H1 (cell line): ENCODE results near the gene EEF1AKMT1. TPM values are rescaled to one million over a fixed set of nuclear protein-coding genes. Genes with fewer than 3 reads are reported as not detected.

Source experiments
- CTCF ChIA-PET: fragments of 300-600 bp; sonication (Branson Sonifier 250); formaldehyde crosslinking; loops from one replicate; lab custom pipeline; 2021; ENCODE audit not compliant: partially characterized antibody; lab: Charles Lee
- POLR2A ChIA-PET: fragments of 300-600 bp; sonication (Branson Sonifier 250); formaldehyde crosslinking; loops from one replicate; lab custom pipeline; 2021; ENCODE audit warnings: inconsistent platforms; ENCODE audit not compliant: partially characterized antibody; lab: Charles Lee
- DNase-seq, 2 experiments: peaks; one replicate each; pipeline versions ENCODE4 v3.0.0 to v3.0.0-alpha.2; 2010 to 2022; ENCODE audit warnings: low spot score in 2 of 2, low read depth in 1 of 2, mixed read lengths in 1 of 2
- FAIRE-seq: peaks from 2 replicates; lab custom pipeline; 2011; peaks lifted over from hg19 to GRCh38; lab: Jason Lieb, UNC
- H2AFZ ChIP-seq: 2 replicates; pipeline ENCODE4 v1.8.1; 2012; ENCODE audit warnings: low read length, inconsistent platforms
- H2AK5ac ChIP-seq: 2 replicates; pipeline ENCODE4 v1.6.1; 2013; ENCODE audit warnings: low read depth, low read length
- H2BK120ac ChIP-seq: replicated peaks from 2 replicates; pipeline ENCODE3; 2013; ENCODE audit warnings: low read depth, low read length, inconsistent platforms
- H2BK12ac ChIP-seq: 2 replicates; pipeline ENCODE4 v1.6.1; 2013; ENCODE audit warnings: low read depth, low read length
- H2BK15ac ChIP-seq: 2 replicates; pipeline ENCODE4 v1.6.1; 2013; ENCODE audit warnings: low read length
- H2BK20ac ChIP-seq: 2 replicates; pipeline ENCODE4 v1.6.1; 2013; ENCODE audit warnings: low read length
- H2BK5ac ChIP-seq: 2 replicates; pipeline ENCODE4 v1.6.1; 2013; ENCODE audit warnings: low read depth, low read length
- H3K14ac ChIP-seq: 2 replicates; pipeline ENCODE4 v1.6.1; 2013; ENCODE audit warnings: inconsistent platforms; ENCODE audit not compliant: insufficient read length
- H3K18ac ChIP-seq: 2 replicates; pipeline ENCODE4 v1.6.1; 2013; ENCODE audit warnings: low read length; ENCODE audit errors: extremely low read depth
- H3K23ac ChIP-seq: 2 replicates; pipeline ENCODE4 v1.6.1; 2013; ENCODE audit warnings: inconsistent platforms; ENCODE audit not compliant: insufficient read length
- H3K23me2 ChIP-seq: 2 replicates; pipeline ENCODE4 v1.6.1; 2013; ENCODE audit warnings: low read depth, low read length
- H3K27ac ChIP-seq: 2 replicates; pipeline ENCODE4 v1.6.1; 2011; ENCODE audit warnings: low read depth, low read length, inconsistent platforms
- H3K27me3 ChIP-seq, 4 experiments: replicated peaks in 1 of 4; 1 replicate in 1 of 4; 2 replicates in 3 of 4; pipeline versions ENCODE4 v1.6.1 to v1.8.1; 2011 to 2013; ENCODE audit warnings: low read length in 3 of 4, mild to moderate bottlenecking in 3 of 4, inconsistent platforms in 2 of 4, mixed read lengths in 2 of 4, moderate library complexity in 1 of 4; ENCODE audit not compliant: control insufficient read depth in 3 of 4, insufficient read depth in 3 of 4; ENCODE audit errors: extremely low read depth in 1 of 4
- H3K36me3 ChIP-seq, 4 experiments: 2 replicates each; pipeline versions ENCODE4 v1.6.1 to v1.8.1; 2011 to 2013; ENCODE audit warnings: mild to moderate bottlenecking in 4 of 4, low read length in 3 of 4, moderate library complexity in 2 of 4, control low read depth in 1 of 4, inconsistent platforms in 1 of 4; ENCODE audit not compliant: insufficient read depth in 4 of 4, control insufficient read depth in 2 of 4
- H3K4ac ChIP-seq: replicated peaks from 2 replicates; pipeline ENCODE3; 2013; ENCODE audit warnings: low read length, low read depth, mixed read lengths, inconsistent platforms; ENCODE audit not compliant: insufficient read length
- H3K4me1 ChIP-seq, 4 experiments: replicated peaks in 1 of 4; 1 replicate in 1 of 4; 2 replicates in 3 of 4; pipeline versions ENCODE4 v1.6.1 to v1.8.1; 2011 to 2013; ENCODE audit warnings: low read length in 3 of 4, inconsistent platforms in 2 of 4, mixed read lengths in 1 of 4; ENCODE audit not compliant: insufficient read depth in 4 of 4, control insufficient read depth in 3 of 4
- H3K4me2 ChIP-seq, 2 experiments: 2 replicates each; pipeline versions ENCODE4 v1.6.1 to v1.8.1; 2011 to 2013; ENCODE audit warnings: low read depth in 2 of 2, low read length in 2 of 2, control low read depth in 1 of 2, inconsistent platforms in 1 of 2, mild to moderate bottlenecking in 1 of 2; ENCODE audit not compliant: insufficient read depth in 1 of 2
- H3K4me3 ChIP-seq, 4 experiments: fragments of 200-600, 300-600 bp in 1 of 4; sonication (generic), shearing (Covaris generic), sonication (Bioruptor Twin) in 1 of 4; 2 replicates each; pipeline versions ENCODE4 v1.5.1 to v1.8.1; 2011 to 2016; ENCODE audit warnings: low read length in 4 of 4, low read depth in 3 of 4, control low read depth in 2 of 4, inconsistent platforms in 2 of 4, mild to moderate bottlenecking in 2 of 4, mixed read lengths in 1 of 4, moderate library complexity in 1 of 4; ENCODE audit not compliant: insufficient read depth in 2 of 4; ENCODE audit errors: extremely low read depth in 1 of 4
- H3K56ac ChIP-seq: replicated peaks from 2 replicates; pipeline ENCODE3; 2013; ENCODE audit warnings: low read depth, mild to moderate bottlenecking, mixed read lengths, low read length, inconsistent platforms; ENCODE audit not compliant: insufficient read length
- H3K79me1 ChIP-seq: 2 replicates; pipeline ENCODE4 v1.6.1; 2013; ENCODE audit warnings: low read depth, low read length, control low read depth
- H3K79me2 ChIP-seq, 2 experiments: 2 replicates each; pipeline versions ENCODE4 v1.6.1 to v1.8.1; 2012 to 2013; ENCODE audit warnings: low read length in 2 of 2, mild to moderate bottlenecking in 2 of 2, inconsistent platforms in 1 of 2; ENCODE audit not compliant: insufficient read depth in 2 of 2, control insufficient read depth in 1 of 2
- H3K9ac ChIP-seq, 4 experiments: replicated peaks in 1 of 4; 1 replicate in 1 of 4; 2 replicates in 3 of 4; pipeline versions ENCODE4 v1.6.1 to v1.8.1; 2011 to 2013; ENCODE audit warnings: low read depth in 3 of 4, low read length in 3 of 4, control low read depth in 2 of 4, mild to moderate bottlenecking in 2 of 4, moderate library complexity in 2 of 4, inconsistent platforms in 1 of 4; ENCODE audit errors: extremely low read depth in 1 of 4
- H3K9me3 ChIP-seq, 2 experiments: 2 replicates each; pipeline versions ENCODE4 v1.6.1 to v1.8.1; 2012 to 2013; ENCODE audit warnings: mild to moderate bottlenecking in 2 of 2, moderate library complexity in 2 of 2, control low read depth in 1 of 2, inconsistent platforms in 1 of 2, low read depth in 1 of 2, low read length in 1 of 2, mixed read lengths in 1 of 2; ENCODE audit not compliant: insufficient read depth in 2 of 2
- H4K20me1 ChIP-seq, 2 experiments: replicated peaks in 1 of 2; 2 replicates each; pipeline versions ENCODE3 to v1.8.1; 2011 to 2013; ENCODE audit warnings: inconsistent platforms in 2 of 2, low read length in 2 of 2, mild to moderate bottlenecking in 1 of 2; ENCODE audit not compliant: insufficient read depth in 2 of 2, control insufficient read depth in 1 of 2
- H4K5ac ChIP-seq: 2 replicates; pipeline ENCODE4 v1.6.1; 2013; ENCODE audit warnings: low read length, low read depth, mixed read lengths, inconsistent platforms; ENCODE audit not compliant: insufficient read length
- H4K8ac ChIP-seq: 2 replicates; pipeline ENCODE4 v1.8.0; 2013; ENCODE audit warnings: mild to moderate bottlenecking, moderate library complexity, low read length, inconsistent platforms; ENCODE audit not compliant: insufficient read depth; ENCODE audit errors: extremely low read depth
- H4K91ac ChIP-seq: replicated peaks from 2 replicates; pipeline ENCODE3; 2013; ENCODE audit warnings: low read length, mixed read lengths, inconsistent platforms; ENCODE audit not compliant: insufficient read length
- ATF2 ChIP-seq: IDR thresholded peaks from 2 replicates; pipeline ENCODE4 v1.6.1; 2012; ENCODE audit warnings: low read length, inconsistent platforms
- ATF3 ChIP-seq: IDR thresholded peaks from 2 replicates; pipeline ENCODE4 v1.6.1; 2011; ENCODE audit warnings: low read depth, mild to moderate bottlenecking, low read length; ENCODE audit not compliant: insufficient read depth
- EZH2 ChIP-seq: fragments of 200-600 bp; sonication (generic); IDR thresholded peaks from 2 replicates; pipeline ENCODE4 v1.7.1; 2012; ENCODE audit warnings: low read depth, mild to moderate bottlenecking, moderate library complexity, low read length, inconsistent platforms; ENCODE audit not compliant: severe bottlenecking
- KDM5A ChIP-seq: fragments of 200-600 bp; IDR thresholded peaks from 2 replicates; pipeline ENCODE4 v1.7.1; 2012; ENCODE audit warnings: mild to moderate bottlenecking, low read length, inconsistent platforms, mixed read lengths
- POLR2A ChIP-seq, 2 experiments: IDR thresholded peaks; 1 replicate in 1 of 2; 2 replicates in 1 of 2; pipeline ENCODE4 v1.6.1; 2011; ENCODE audit warnings: low read depth in 2 of 2, low read length in 2 of 2, mild to moderate bottlenecking in 2 of 2; ENCODE audit errors: control extremely low read depth in 1 of 2
- RBBP5 ChIP-seq: IDR thresholded peaks from 2 replicates; pipeline ENCODE4 v1.7.1; 2012; ENCODE audit warnings: low read depth, mild to moderate bottlenecking, inconsistent platforms, low read length, moderate library complexity, borderline replicate concordance
- TAF1 ChIP-seq: IDR thresholded peaks from 2 replicates; pipeline ENCODE4 v1.6.1; 2011; ENCODE audit warnings: mild to moderate bottlenecking, low read depth, low read length
- TAF7 ChIP-seq: optimal IDR thresholded peaks from 2 replicates; pipeline ENCODE3; 2011; ENCODE audit warnings: low read depth, mild to moderate bottlenecking, inconsistent platforms, low read length, moderate library complexity, borderline replicate concordance
- WGBS, 2 experiments: shearing (Covaris generic) in 1 of 2; methylation state at CpG; one replicate each; pipeline versions ENCODE4 v1.1.6 to v1.1.7; 2013 to 2015; ENCODE audit warnings: low lambda C conversion rate in 2 of 2, mixed read lengths in 2 of 2, inconsistent platforms in 1 of 2, low coverage in 1 of 2, missing lambda C conversion rate in 1 of 2; ENCODE audit not compliant: insufficient replicate concordance in 2 of 2, insufficient coverage in 1 of 2, insufficient read length in 1 of 2; ENCODE audit errors: extremely low coverage in 1 of 2, missing lambda C conversion rate in 1 of 2; 5-methylcytosine and 5-hydroxymethylcytosine counted together
- polyA plus RNA-seq, 7 experiments: library from polyadenylated mRNA; depleted of rRNA in 3 of 7; stranded (reverse) in 5 of 7; unstranded in 2 of 7; fragments of >200 nt in 5 of 7; fragments of 200-250 nt in 2 of 7; gene quantifications; 1 replicate in 5 of 7; 2 replicates in 1 of 7; 4 replicates in 1 of 7; pipeline versions ENCODE4 v1.2.1 to v1.2.3, GENCODE V29; 2011 to 2013; ENCODE audit warnings: missing spikeins in 2 of 7, mixed read lengths in 2 of 7
- total RNA-seq: library from RNA; stranded (reverse); fragmentation: NEBNext Ultra II Directional; extraction: Animal tissue kit (Norgen Biotek cat#: 25700); gene quantifications from 2 replicates; pipeline ENCODE4 v1.2.1, GENCODE V29; 2021

EEF1AKMT1 gene
- total and polyA plus RNA-seq, 2 of the 8 experiments (the other 6 are each of a cell fraction or from before 2014, with no cell fraction given), result 3.1 to 4.1 TPM

GRCh38 chr13:20702915-20703779 is 70.6 kb downstream of the EEF1AKMT1 start, which contains the start of gene IL17D:
Gene IL17D (plus strand): TSS chr13:20703699. CDS start chr13:20704002, 303 bp downstream.
- Histone ChIP-seq H3K4me2 (peak within 1 kb of the TSS; percentile 65 to 91), H3K9me3 (no peaks in the 10 kb centered on the region), H3K23ac (no peak within 1 kb of the TSS), H4K91ac (no peak within 1 kb of the TSS), H3K56ac (no peak within 1 kb of the TSS), H2BK5ac (no peak within 1 kb of the TSS), H3K4me1 (peaks cover 0 to 6% (median under 1%) of the 10 kb centered on the region in 4 experiments; a peak in 5 of 7 replicates), H2BK15ac (peak within 1 kb of the TSS; percentile 40; the same call in 1 of the 2 replicates), H3K4me3 (peak within 1 kb of the TSS; percentile 58 to 77 (median 62)), H3K79me2 (no peaks in the 10 kb centered on the region), H3K9ac (peak within 1 kb of the TSS in 3 of 4 experiments; percentile 42 to 81 (median 46); a peak in 5 of 7 replicates), H4K20me1 (peaks cover 0 to 1% of the 10 kb centered on the region in 2 experiments), H2BK12ac (no peak within 1 kb of the TSS), H2BK20ac (no peak within 1 kb of the TSS), H2AK5ac (no peak within 1 kb of the TSS), H3K23me2 (peaks cover 9% of the 10 kb centered on the region), H3K79me1 (no peaks in the 10 kb centered on the region), H2BK120ac (no peak within 1 kb of the TSS), H3K27ac (no peak within 1 kb of the TSS), H3K36me3 (no peaks in the 10 kb centered on the region), H4K8ac (peak within 1 kb of the TSS; percentile 42; the same call in 1 of the 2 replicates), H3K27me3 (peaks cover 5 to 25% (median 20%) of the 10 kb centered on the region in 4 experiments), H3K4ac (no peak within 1 kb of the TSS), H3K14ac (no peak within 1 kb of the TSS), H2AFZ (peak within 1 kb of the TSS; percentile 48; the same call in 1 of the 2 replicates), H3K18ac (peak within 1 kb of the TSS; percentile 81), H4K5ac (no peak within 1 kb of the TSS)
- 5% methylated on average over 48 of the region's 94 CpGs; no CpG with 5 or more reads in 1 of the 2 experiments for WGBS, 2 experiments
- FAIRE-seq (no peak), DNase-seq (peak in 1 of 2 experiments; percentile 65)
- CTCF ChIA-PET, result interaction anchor here (0.5 to 3.1 kb wide), 4 partner anchors 13 to 43 kb away, joined by 3 to 8 read pairs (median 3); no protein-coding TSS in a partner anchor
- POLR2A ChIA-PET, result interaction anchor here (1.0 to 1.3 kb wide), 2 partner anchors 19 to 179 kb away, joined by 3 to 4 read pairs; no protein-coding TSS in a partner anchor
- TF ChIP-seq TAF1 (no peak), RBBP5 (0 out of 2 replicates have a peak, but pooled peaks have one; percentile 17), KDM5A (no peak), EZH2 (peak; percentile 78), TAF7 (no peak), POLR2A (IDR thresholded peaks at IDR 0.05; ENCODE audit: control extremely low read depth in 1 of 2, low read depth in 2 of 2, low read length in 2 of 2) (no peak), ATF3 (no peak), ATF2 (no peak)
